Measurements from ENCODE around the gene ECT2L. TPM values are rescaled to one million over a fixed set of nuclear protein-coding genes. Genes with fewer than 3 reads are reported as not detected.

Gene ECT2L
- total RNA-seq, 1 experiment from 2014 or later = not detected

DNA sequence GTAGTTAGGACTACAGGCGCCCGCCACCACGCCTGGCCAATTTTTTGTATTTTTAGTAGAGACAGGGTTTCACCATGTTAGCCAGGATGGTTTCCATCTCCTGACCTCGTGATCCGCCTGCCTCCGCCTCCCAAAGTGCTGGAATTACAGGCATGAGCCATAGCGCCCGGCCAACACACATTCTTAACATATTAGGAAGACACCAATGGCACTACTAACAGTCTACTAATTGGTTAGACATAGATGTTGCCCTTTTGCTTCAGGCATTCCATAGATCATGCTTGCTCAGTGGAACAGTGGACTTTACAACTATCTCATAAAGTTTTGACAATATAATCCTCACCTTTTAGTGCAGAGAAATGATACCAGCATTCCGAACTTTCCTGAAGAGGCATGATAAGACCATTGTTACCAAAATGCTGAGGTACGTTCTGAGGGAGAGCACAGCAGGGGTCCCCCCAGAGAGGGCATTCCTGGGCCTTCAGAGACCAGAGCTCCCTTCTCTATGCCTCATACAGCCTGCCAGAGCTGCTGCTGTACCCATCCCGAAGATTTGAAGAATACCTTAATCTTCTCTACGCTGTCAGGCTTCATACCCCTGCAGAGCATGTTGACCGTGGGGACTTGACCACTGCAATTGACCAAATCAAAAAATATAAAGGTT is 89.4 kb downstream of the ECT2L start:
- ChIA-PET CTCF (no interaction called here), POLR2A (no interaction called here), RAD21 (ENCODE audit: low non-redundant PET in 1 of 2, low total read pairs in 2 of 2, uncharacterized antibody in 2 of 2, unreplicated experiment in 2 of 2) (no interaction called here)
- Histone ChIP-seq H3K9me2 (ENCODE audit: insufficient read depth) (no peaks in the 10 kb centered on the region), H3K4me2 (ENCODE audit: low read length) (no peak overlapping the region), H3K27ac (ENCODE audit: low read depth, low read length) (no peak overlapping the region), H3K27me3 (ENCODE audit: insufficient read depth, low read length) (no peaks in the 10 kb centered on the region), H3K4me3 (replicated peaks in 1 of 2; ENCODE audit: low read depth in 1 of 2, low read length in 2 of 2) (no peak overlapping the region), H3K9ac (ENCODE audit: low read length) (no peak overlapping the region), H3K4me1 (ENCODE audit: control insufficient read depth in 1 of 2, insufficient read depth in 2 of 2, low read length in 2 of 2) (no peaks in the 10 kb centered on the region), H4K20me1 (ENCODE audit: insufficient read depth) (no peaks in the 10 kb centered on the region), H3K36me3 (ENCODE audit: control insufficient read depth in 1 of 2, insufficient read depth in 2 of 2, low read length in 2 of 2) (no peaks in the 10 kb centered on the region), H3K79me2 (ENCODE audit: insufficient read depth, low read length) (no peaks in the 10 kb centered on the region), H2AFZ (ENCODE audit: low read depth, low read length, poor library complexity, severe bottlenecking) (no peak overlapping the region), H3K9me3 (ENCODE audit: control insufficient read depth in 1 of 2, insufficient read depth in 1 of 2, low read depth in 1 of 2, low read length in 2 of 2) (no peaks in the 10 kb centered on the region)
- no peak for TF ChIP-seq SP1 (IDR thresholded peaks at IDR 0.05; ENCODE audit: low read depth)
- TF ChIP-seq EZH2phosphoT487 (IDR thresholded peaks at IDR 0.05; ENCODE audit: borderline replicate concordance) = no peak
- TF ChIP-seq, protein P1, sequence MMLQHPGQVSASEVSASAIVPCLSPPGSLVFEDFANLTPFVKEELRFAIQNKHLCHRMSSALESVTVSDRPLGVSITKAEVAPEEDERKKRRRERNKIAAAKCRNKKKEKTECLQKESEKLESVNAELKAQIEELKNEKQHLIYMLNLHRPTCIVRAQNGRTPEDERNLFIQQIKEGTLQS (IDR thresholded peaks at IDR 0.05) = no peak
- TF ChIP-seq ZNF274 (IDR thresholded peaks at IDR 0.05; ENCODE audit: low read depth, low read length) = no peak
- no peak for TF ChIP-seq ELF1 (IDR thresholded peaks at IDR 0.05; ENCODE audit: borderline replicate concordance, low read depth)
- no peak for TF ChIP-seq POLR2AphosphoS5 (IDR thresholded peaks at IDR 0.05; ENCODE audit: low read depth, low read length)
- TF ChIP-seq, protein P2, sequence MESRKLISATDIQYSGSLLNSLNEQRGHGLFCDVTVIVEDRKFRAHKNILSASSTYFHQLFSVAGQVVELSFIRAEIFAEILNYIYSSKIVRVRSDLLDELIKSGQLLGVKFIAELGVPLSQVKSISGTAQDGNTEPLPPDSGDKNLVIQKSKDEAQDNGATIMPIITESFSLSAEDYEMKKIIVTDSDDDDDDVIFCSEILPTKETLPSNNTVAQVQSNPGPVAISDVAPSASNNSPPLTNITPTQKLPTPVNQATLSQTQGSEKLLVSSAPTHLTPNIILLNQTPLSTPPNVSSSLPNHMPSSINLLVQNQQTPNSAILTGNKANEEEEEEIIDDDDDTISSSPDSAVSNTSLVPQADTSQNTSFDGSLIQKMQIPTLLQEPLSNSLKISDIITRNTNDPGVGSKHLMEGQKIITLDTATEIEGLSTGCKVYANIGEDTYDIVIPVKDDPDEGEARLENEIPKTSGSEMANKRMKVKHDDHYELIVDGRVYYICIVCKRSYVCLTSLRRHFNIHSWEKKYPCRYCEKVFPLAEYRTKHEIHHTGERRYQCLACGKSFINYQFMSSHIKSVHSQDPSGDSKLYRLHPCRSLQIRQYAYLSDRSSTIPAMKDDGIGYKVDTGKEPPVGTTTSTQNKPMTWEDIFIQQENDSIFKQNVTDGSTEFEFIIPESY (IDR thresholded peaks at IDR 0.05; ENCODE audit: extremely low read depth, insufficient replicate concordance, low read length) = no peak
- TF ChIP-seq RAD21 (IDR thresholded peaks at IDR 0.05; ENCODE audit: low read depth) = no peak
- no peak for TF ChIP-seq SIN3A (IDR thresholded peaks at IDR 0.05; ENCODE audit: low read depth)
- intact Hi-C loops (cut with micrococcal nuclease) = no loop called here
- ATAC-seq (no peak), DNase-seq (ENCODE audit: low read depth, low spot score) (no peak)
- no TSS peak for BruUV-seq (replicated peaks)
